Bone marrow (tissue), 2 donors: ENCODE results near the gene PSMD4.
"Not testable (repeated sequence)": the region's sequence is repeated elsewhere in the genome, so short reads cannot be mapped to it uniquely, and the experiment has no call there.

Experiments
- DNase-seq, 2 donors: peaks; one replicate each; lab custom pipeline; 2025; lab: John Stamatoyannopoulos, UW

Gene PSMD4

GRCh38 chr1:151273924-151274466, 19.5 kb downstream of the PSMD4 start:
- DNase-seq, result no peak

DNA sequence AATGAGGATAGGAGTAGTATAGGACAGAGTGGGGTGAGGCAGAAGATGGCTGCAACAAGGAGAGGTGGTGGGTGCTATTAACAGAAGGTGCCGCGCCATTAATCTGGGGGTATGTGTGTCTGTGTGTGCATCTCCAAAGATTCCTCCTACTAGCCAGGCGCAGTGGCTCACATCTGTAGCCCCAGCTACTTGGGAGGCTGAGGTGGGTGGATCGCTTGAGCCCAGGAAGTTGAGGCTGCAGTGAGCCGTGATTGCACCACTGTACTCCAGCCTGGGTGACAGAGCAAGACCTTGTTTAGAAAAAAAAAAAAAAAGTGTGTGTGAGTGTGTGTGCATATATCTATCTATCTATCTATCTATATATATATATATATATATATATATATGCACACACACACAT, 20.8 kb downstream of the PSMD4 start:
- DNase-seq, result not testable (repeated sequence)

- peak in 1 of 2 donors; percentile 84 for DNase-seq
These were observed 22.7 kb downstream of the PSMD4 start for GRCh38 chr1:151277249-151277648.

DNA sequence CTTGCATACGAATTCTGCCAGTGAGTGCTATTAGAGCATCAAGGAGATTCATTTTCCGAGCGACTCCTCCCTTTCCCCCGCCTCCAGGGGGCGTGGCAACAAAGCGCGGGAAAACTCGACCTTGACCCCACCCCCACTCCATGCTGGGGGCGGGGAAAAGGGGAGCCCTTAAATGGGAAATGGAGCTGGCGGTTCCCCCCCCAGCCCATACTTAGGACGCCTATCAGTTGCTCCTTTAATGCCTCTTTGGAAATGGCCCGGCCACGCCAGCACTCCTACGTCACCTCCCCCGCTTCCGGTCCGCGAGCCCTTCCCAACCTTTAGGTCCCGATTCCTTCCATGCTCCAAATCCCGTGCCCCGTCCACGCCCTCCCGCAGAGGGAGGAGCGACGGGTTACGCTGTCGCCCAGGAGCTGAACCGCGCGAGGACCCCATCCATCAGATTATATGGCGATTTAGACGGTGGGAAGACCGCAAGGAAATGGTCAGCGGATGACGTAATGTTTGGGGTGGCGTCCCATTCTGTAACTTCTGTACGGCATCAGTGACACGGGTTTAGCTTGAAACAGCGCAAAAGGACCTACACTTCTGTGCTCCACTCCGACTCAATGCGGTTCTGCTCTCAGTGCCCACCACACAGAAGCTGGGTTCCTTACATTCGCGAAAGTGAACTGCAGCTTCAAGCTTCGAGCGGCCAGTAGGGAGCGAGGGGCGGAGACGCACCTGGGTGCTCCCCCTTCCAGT, 26.9 kb downstream of the PSMD4 start:
- DNase-seq, result peak; percentile 76 to 95

DNA sequence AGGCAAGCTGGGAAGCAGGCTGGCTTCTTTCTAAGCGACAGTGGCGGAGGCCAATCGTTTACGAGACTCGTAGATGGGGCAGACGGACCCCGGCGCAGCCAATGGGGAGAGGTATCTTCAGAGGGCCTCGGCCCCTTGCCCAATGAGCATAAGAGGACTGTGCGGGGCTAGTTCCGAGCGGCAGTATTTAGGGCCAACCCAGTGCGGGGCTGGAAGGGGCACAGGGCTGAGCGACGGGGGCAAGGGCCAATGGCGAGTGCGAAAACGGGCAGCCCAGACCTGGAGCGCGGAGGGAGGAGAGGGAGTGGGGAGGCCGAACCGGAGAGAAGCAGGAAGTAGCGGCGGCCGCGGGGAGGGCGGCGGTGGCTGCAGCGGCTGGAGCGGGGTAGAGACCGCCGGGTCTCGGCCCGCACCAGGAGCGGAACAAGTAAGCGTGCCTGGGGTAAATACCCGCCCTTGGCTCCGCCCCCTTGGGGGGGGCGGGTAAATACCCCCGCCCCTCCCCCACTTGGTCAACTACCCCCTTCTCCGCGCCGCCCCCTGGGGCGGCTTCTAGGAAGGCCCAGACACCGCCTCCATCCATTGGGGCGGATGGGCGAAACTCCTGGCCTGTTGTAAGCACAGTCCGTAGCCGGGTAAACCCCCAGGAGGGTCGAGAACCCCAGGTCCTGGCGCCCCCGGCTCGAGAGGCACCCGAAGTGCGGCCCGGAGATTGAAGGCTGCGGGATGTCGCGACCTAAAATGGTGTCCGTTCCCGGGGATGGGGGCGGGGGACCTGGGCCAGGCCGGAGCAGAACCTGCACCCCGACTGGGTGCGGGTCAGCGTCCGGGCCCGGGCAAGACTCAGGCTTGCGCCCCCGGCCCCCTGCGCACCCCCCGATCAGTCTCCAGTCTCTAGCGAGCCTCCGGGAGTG, 27.7 kb downstream of the PSMD4 start, which contains the start of gene ZNF687:
Gene ZNF687, plus strand, starts transcription at position 331 of the 914 bp plus-strand sequence. CDS start 3,993 bp downstream, outside the sequence.
- peak; percentile 98 to 99 for DNase-seq

DNA sequence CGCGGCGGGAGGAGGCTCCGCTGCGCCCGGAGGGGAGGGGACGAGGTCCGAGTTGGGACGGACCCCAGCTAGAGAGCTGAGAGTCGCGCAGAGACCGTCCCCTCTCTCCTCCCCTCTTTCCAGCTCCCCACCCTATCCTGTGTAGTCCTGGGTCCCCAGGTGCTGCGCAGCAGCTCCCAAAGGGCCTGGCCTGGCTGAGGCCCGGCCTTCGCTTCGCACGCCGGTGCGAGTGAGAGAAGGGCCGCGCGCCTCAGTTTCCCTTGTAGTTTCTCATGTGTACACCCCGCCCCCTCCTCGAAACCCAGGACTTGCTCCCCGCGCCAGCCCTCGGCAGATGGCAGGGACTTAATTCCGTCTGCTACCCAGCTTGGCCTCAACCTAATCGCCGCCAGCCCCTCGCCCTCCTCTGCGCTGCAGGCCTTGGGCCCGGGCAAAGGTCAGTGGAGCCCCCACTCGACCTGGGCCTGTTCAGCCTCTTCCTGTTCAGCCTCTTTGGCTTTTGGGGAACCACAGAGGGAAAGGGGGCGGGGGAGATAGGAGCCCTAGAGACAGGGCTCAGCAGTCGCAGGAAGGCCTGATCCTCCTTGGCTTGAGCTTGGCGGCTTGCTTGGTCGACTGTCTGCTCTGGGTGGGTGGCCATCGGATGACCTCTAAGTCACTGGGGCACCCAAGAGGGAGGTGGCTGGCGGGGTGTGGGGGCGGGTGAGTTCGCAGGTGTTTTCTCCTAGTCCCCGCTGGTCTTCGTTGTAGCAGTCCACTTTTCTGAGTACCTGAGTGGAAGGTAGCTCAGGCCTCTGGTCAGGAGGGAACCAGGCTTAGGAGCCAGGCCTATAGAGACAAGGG, 28.6 kb downstream of the PSMD4 start:
- DNase-seq, result peak; percentile 35 to 36

DNA sequence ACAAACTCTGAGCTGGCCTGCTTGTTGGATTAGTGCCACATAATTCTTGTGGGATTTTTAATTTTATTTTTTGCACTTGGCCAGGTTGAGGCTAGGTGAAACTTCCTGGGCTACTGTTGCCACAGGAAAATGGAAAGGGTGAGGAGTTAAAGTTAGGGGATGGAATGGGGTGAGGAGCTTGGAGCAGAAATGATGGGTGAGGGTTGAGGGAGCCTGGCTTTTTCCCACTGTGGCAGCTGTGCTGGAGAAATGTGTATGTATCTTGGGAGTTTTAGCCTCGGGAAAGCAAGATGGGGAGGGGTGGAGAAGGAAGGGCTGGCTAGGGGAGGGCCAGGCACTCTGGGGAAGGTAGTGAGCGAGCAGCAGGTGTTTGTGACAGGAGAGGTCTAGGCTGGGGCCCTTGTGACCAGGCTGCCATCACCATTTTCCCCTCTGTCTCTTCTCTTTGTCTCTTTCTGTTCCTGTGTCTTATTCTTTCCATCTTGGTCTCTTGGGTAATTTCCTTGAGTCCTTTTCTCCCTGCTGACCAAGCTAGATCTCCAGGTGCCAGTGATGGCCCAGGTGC, 29.6 kb downstream of the PSMD4 start:
- no peak for DNase-seq

DNA sequence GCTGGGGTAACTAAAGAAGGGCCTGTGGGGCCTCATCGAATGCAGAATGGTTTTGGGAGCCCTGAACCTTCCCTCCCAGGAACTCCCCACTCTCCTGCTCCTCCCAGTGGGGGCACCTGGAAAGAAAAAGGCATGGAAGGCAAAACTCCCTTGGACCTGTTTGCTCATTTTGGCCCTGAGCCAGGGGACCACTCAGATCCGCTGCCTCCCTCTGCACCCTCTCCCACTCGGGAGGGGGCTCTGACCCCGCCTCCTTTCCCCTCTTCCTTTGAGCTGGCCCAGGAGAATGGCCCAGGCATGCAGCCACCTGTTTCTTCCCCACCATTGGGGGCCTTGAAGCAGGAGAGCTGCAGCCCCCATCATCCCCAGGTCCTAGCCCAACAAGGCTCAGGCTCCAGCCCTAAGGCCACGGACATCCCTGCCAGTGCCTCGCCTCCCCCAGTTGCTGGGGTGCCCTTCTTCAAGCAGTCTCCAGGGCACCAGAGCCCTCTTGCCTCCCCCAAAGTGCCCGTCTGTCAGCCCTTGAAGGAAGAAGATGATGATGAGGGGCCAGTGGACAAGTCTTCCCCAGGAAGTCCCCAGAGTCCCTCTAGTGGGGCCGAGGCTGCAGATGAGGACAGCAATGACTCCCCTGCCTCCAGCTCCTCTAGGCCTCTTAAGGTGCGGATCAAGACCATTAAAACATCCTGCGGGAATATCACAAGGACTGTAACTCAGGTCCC, 32.2 kb downstream of the PSMD4 start:
- DNase-seq, result no peak

DNA sequence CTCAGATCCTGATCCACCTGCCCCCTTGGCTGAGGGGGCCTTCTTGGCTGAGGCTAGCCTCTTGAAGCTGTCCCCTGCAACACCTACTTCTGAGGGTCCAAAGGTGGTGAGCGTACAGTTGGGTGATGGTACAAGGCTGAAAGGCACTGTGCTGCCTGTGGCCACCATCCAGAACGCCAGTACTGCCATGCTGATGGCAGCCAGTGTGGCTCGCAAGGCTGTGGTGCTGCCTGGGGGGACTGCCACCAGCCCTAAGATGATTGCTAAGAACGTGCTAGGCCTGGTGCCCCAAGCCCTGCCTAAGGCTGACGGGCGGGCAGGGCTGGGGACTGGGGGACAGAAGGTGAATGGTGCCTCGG, 32.8 kb downstream of the PSMD4 start:
- no peak for DNase-seq

DNA sequence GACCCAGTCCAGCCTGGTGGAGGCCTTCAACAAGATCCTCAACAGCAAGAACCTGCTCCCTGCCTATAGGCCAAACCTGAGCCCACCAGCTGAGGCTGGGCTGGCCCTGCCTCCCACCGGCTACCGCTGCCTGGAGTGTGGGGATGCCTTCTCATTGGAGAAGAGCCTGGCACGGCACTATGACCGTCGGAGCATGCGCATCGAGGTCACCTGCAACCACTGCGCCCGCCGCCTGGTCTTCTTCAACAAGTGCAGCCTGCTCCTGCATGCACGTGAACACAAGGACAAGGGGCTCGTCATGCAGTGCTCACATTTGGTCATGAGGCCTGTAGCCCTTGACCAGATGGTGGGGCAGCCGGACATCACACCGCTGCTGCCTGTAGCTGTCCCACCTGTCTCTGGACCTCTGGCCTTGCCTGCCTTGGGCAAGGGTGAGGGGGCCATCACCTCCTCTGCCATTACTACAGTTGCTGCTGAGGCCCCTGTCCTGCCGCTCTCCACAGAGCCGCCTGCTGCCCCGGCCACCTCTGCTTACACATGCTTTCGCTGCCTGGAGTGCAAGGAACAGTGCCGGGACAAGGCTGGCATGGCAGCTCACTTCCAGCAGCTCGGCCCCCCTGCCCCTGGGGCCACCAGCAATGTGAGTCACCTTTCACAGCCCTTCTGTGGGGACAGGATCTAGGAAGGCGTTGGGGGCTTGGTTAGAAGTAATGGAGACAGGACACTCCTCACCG, 33.4 kb downstream of the PSMD4 start:
- no peak for DNase-seq

DNA sequence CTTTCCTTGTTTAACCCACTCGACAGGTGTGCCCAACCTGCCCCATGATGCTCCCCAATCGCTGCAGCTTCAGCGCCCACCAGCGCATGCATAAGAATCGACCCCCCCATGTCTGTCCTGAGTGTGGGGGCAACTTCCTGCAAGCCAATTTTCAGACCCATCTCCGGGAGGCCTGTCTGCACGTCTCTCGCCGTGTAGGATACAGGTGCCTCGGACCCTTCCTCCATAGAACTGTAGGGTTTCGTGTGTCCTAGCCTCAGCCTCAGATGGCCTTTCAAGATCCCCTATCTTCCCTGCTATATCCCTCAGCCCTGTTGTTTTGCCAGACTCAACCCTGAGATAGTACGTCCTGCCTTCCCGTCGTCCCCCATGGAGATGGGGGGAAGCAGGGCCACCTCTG, 34.0 kb downstream of the PSMD4 start:
- no peak for DNase-seq

DNA sequence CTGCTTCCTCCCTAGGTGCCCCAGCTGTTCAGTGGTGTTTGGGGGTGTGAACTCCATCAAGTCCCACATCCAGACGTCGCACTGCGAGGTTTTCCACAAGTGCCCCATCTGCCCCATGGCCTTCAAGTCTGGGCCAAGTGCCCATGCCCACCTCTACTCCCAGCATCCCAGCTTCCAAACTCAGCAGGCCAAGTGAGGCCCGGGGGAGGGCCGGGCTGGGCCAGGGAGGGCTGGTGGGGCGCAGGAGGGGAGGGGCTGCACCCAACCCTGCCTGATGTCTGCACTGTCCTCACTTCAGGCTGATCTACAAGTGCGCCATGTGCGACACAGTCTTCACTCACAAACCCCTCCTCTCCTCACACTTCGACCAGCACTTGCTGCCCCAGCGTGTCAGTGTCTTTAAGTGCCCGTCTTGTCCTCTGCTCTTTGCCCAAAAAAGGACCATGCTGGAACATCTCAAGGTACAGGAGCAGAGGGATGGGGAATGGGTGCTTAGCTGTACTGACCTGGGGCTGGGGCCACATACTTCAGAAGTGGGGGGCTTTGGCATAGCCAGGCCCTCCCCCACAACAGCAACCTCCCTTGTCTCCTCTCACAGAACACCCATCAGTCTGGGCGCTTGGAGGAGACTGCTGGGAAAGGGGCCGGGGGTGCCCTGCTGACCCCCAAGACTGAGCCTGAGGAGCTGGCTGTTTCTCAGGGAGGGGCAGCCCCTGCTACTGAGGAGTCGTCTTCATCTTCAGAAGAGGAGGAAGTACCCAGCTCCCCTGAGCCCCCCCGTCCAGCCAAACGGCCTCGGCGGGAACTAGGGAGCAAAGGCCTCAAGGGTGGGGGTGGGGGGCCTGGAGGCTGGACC, 34.8 kb downstream of the PSMD4 start:
- DNase-seq, result no peak

GRCh38 chr1:151289991-151290708, 35.6 kb downstream of the PSMD4 start:
- no peak for DNase-seq

- DNase-seq, result no peak
These were observed 36.3 kb downstream of the PSMD4 start for GRCh38 chr1:151290709-151291303.

- no peak for DNase-seq
These were observed 37.9 kb downstream of the PSMD4 start for GRCh38 chr1:151292207-151293030.

DNA sequence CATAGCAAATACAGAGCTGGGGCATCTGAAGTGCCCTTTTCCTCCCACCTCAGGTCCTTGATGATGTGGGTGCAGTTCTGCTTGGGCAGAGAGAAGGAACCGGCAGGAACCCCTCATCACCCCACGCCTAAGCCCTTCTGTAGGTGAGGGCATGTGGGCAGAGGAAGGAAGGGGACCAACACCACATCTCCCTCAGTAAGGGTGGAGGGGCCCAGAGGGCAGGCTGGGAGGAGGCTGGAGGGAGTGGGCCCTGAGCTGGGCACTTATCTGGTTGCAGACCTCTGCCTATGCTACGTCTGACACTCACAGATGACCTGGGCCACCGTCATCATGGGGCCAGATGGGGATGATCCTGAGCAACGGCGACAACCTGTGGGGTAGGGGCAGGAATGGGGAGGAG, 38.6 kb downstream of the PSMD4 start:
- DNase-seq, result no peak
